ENCODE data around the gene RHOT2. TPM values are rescaled to one million over a fixed set of nuclear protein-coding genes. Genes with fewer than 3 reads are reported as not detected.

The RHOT2 gene
- total RNA-seq, 1 donor from 2014 or later = 93.2 TPM

GRCh38 chr16:671353-672131 lies 3.6 kb downstream of the RHOT2 start:
- no peaks in the 10 kb centered on the region for H3K27me3 ChIP-seq (ENCODE audit: insufficient read depth, low read length)
- H3K4me1 ChIP-seq (ENCODE audit: insufficient read depth, low read length) = peaks cover 11% of the 10 kb centered on the region
- no peaks in the 10 kb centered on the region for H3K36me3 ChIP-seq (ENCODE audit: insufficient read depth, low read length)
- H3K4me2 ChIP-seq (ENCODE audit: low read length) = no peak overlapping the region
- no peak overlapping the region for H3K9ac ChIP-seq (ENCODE audit: low read length)
- H3K27ac ChIP-seq (ENCODE audit: low read depth, low read length) = no peak overlapping the region
- Mint-ChIP-seq H3K27ac (ENCODE audit: unreplicated experiment) (no peak overlapping the region), H3K9me3 (ENCODE audit: unreplicated experiment) (no peaks in the 10 kb centered on the region), H3K36me3 (ENCODE audit: low read depth, unreplicated experiment) (no peaks in the 10 kb centered on the region), H3K4me1 (ENCODE audit: low read depth, unreplicated experiment) (peaks cover 2% of the 10 kb centered on the region), H3K4me3 (ENCODE audit: unreplicated experiment) (no peak overlapping the region), H3K27me3 (ENCODE audit: low read depth, unreplicated experiment) (no peaks in the 10 kb centered on the region)
- FAIRE-seq (no peak), DNase-seq (ENCODE audit: low read depth) (no peak)
- TF ChIP-seq EZH2 (IDR thresholded peaks at IDR 0.05; ENCODE audit: insufficient read depth, low read length) (no peak), CTCF (IDR thresholded peaks at IDR 0.05; ENCODE audit: insufficient read depth, low read depth, low read length) (no peak)
- H3K79me2 ChIP-seq (ENCODE audit: insufficient read depth, low read length) = peaks cover 35% of the 10 kb centered on the region
- peaks cover 59% of the 10 kb centered on the region for H4K20me1 ChIP-seq (ENCODE audit: insufficient read depth, low read length)
- H2AFZ ChIP-seq (ENCODE audit: low read depth, low read length) = no peak overlapping the region
- no peak overlapping the region for H3K4me3 ChIP-seq (ENCODE audit: insufficient read depth, low read depth, low read length)
- no peaks in the 10 kb centered on the region for H3K9me3 ChIP-seq (ENCODE audit: insufficient read depth, low read depth, low read length)

GRCh38 chr16:672371-672770 lies 4.4 kb downstream of the RHOT2 start:
- DNase-seq (ENCODE audit: low read depth) (no peak), FAIRE-seq (no peak)
- Histone ChIP-seq H3K4me3 (ENCODE audit: insufficient read depth, low read depth, low read length) (no peak overlapping the region), H4K20me1 (ENCODE audit: insufficient read depth, low read length) (peaks cover 59% of the 10 kb centered on the region), H3K27ac (ENCODE audit: low read depth, low read length) (no peak overlapping the region), H3K27me3 (ENCODE audit: insufficient read depth, low read length) (no peaks in the 10 kb centered on the region), H3K79me2 (ENCODE audit: insufficient read depth, low read length) (peaks cover 35% of the 10 kb centered on the region), H3K9me3 (ENCODE audit: insufficient read depth, low read depth, low read length) (no peaks in the 10 kb centered on the region), H3K4me1 (ENCODE audit: insufficient read depth, low read length) (peaks cover 11% of the 10 kb centered on the region), H2AFZ (ENCODE audit: low read depth, low read length) (no peak overlapping the region), H3K4me2 (ENCODE audit: low read length) (no peak overlapping the region), H3K9ac (ENCODE audit: low read length) (no peak overlapping the region), H3K36me3 (ENCODE audit: insufficient read depth, low read length) (no peaks in the 10 kb centered on the region)
- H3K36me3 Mint-ChIP-seq (ENCODE audit: low read depth, unreplicated experiment) = peaks cover 2% of the 10 kb centered on the region
- H3K27me3 Mint-ChIP-seq (ENCODE audit: low read depth, unreplicated experiment) = no peaks in the 10 kb centered on the region
- H3K4me3 Mint-ChIP-seq (ENCODE audit: unreplicated experiment) = no peak overlapping the region
- H3K27ac Mint-ChIP-seq (ENCODE audit: unreplicated experiment) = no peak overlapping the region
- no peak for TF ChIP-seq EZH2 (IDR thresholded peaks at IDR 0.05; ENCODE audit: insufficient read depth, low read length)
- TF ChIP-seq CTCF (IDR thresholded peaks at IDR 0.05; ENCODE audit: insufficient read depth, low read depth, low read length) = no peak
- H3K9me3 Mint-ChIP-seq (ENCODE audit: unreplicated experiment) = no peaks in the 10 kb centered on the region
- peaks cover 2% of the 10 kb centered on the region for H3K4me1 Mint-ChIP-seq (ENCODE audit: low read depth, unreplicated experiment)

GRCh38 chr16:672851-673250 lies 4.9 kb downstream of the RHOT2 start:
- H3K36me3 Mint-ChIP-seq (ENCODE audit: low read depth, unreplicated experiment) = peaks cover 2% of the 10 kb centered on the region

More at GRCh38 chr16:672851-673250, 4.9 kb downstream of the RHOT2 start:
- Histone ChIP-seq H4K20me1 (ENCODE audit: insufficient read depth, low read length) (peaks cover 59% of the 10 kb centered on the region), H3K27ac (ENCODE audit: low read depth, low read length) (no peak overlapping the region), H3K4me3 (ENCODE audit: insufficient read depth, low read depth, low read length) (no peak overlapping the region), H3K9ac (ENCODE audit: low read length) (no peak overlapping the region), H2AFZ (ENCODE audit: low read depth, low read length) (no peak overlapping the region), H3K4me2 (ENCODE audit: low read length) (no peak overlapping the region), H3K27me3 (ENCODE audit: insufficient read depth, low read length) (no peaks in the 10 kb centered on the region), H3K36me3 (ENCODE audit: insufficient read depth, low read length) (no peaks in the 10 kb centered on the region), H3K79me2 (ENCODE audit: insufficient read depth, low read length) (peaks cover 35% of the 10 kb centered on the region), H3K9me3 (ENCODE audit: insufficient read depth, low read depth, low read length) (no peaks in the 10 kb centered on the region), H3K4me1 (ENCODE audit: insufficient read depth, low read length) (peaks cover 11% of the 10 kb centered on the region)
- no peaks in the 10 kb centered on the region for H3K27me3 Mint-ChIP-seq (ENCODE audit: low read depth, unreplicated experiment)
- DNase-seq (ENCODE audit: low read depth) (no peak), FAIRE-seq (no peak)
- H3K9me3 Mint-ChIP-seq (ENCODE audit: unreplicated experiment) = no peaks in the 10 kb centered on the region
- H3K4me3 Mint-ChIP-seq (ENCODE audit: unreplicated experiment) = no peak overlapping the region
- peak overlapping the region; percentile 26 for H3K27ac Mint-ChIP-seq (ENCODE audit: unreplicated experiment)
- no peak for TF ChIP-seq EZH2 (IDR thresholded peaks at IDR 0.05; ENCODE audit: insufficient read depth, low read length)
- TF ChIP-seq CTCF (IDR thresholded peaks at IDR 0.05; ENCODE audit: insufficient read depth, low read depth, low read length) = no peak
- H3K4me1 Mint-ChIP-seq (ENCODE audit: low read depth, unreplicated experiment) = peaks cover 2% of the 10 kb centered on the region
